ENCODE results near the gene TUBA4A. TPM values are rescaled to one million over a fixed set of nuclear protein-coding genes. Genes with fewer than 3 reads are reported as not detected.
A peak's percentile ranks its signal among the peaks of the same experiment; 100 is the strongest.

The TUBA4A gene
- total RNA-seq, 1 donor from 2014 or later, result 27.5 TPM

GRCh38 chr2:219218217-219218731 is 35.4 kb downstream of the TUBA4A start:
- no peak for DNase-seq
- Mint-ChIP-seq H3K27ac (ENCODE audit: unreplicated experiment) (peak overlapping the region; percentile 98), H3K4me3 (ENCODE audit: unreplicated experiment) (peak overlapping the region; percentile 93), H3K36me3 (ENCODE audit: unreplicated experiment) (peaks cover 5% of the 10 kb centered on the region), H3K4me1 (ENCODE audit: low read depth, unreplicated experiment) (peaks cover 11% of the 10 kb centered on the region), H3K27me3 (ENCODE audit: unreplicated experiment) (peaks cover 12% of the 10 kb centered on the region), H3K9me3 (ENCODE audit: unreplicated experiment) (peaks cover 12% of the 10 kb centered on the region)
- TF ChIP-seq CTCF (IDR thresholded peaks at IDR 0.05; ENCODE audit: partially characterized antibody, unreplicated experiment), result no peak

GRCh38 chr2:219216535-219216915 is 37.2 kb downstream of the TUBA4A start:
- H3K4me3 Mint-ChIP-seq (ENCODE audit: unreplicated experiment), result peak overlapping the region; percentile 75
- no peak for TF ChIP-seq CTCF (IDR thresholded peaks at IDR 0.05; ENCODE audit: partially characterized antibody, unreplicated experiment)
- H3K4me1 Mint-ChIP-seq (ENCODE audit: low read depth, unreplicated experiment), result peaks cover 11% of the 10 kb centered on the region
- H3K27me3 Mint-ChIP-seq (ENCODE audit: unreplicated experiment), result peaks cover 10% of the 10 kb centered on the region
- H3K9me3 Mint-ChIP-seq (ENCODE audit: unreplicated experiment), result peaks cover 15% of the 10 kb centered on the region
- peak overlapping the region; percentile 82 for H3K27ac Mint-ChIP-seq (ENCODE audit: unreplicated experiment)
- peaks cover 3% of the 10 kb centered on the region for H3K36me3 Mint-ChIP-seq (ENCODE audit: unreplicated experiment)
- no peak for DNase-seq

- Mint-ChIP-seq H3K27ac (ENCODE audit: unreplicated experiment) (no peak overlapping the region), H3K4me1 (ENCODE audit: low read depth, unreplicated experiment) (peaks cover 11% of the 10 kb centered on the region), H3K4me3 (ENCODE audit: unreplicated experiment) (no peak overlapping the region), H3K9me3 (ENCODE audit: unreplicated experiment) (peaks cover 15% of the 10 kb centered on the region), H3K27me3 (ENCODE audit: unreplicated experiment) (peaks cover 7% of the 10 kb centered on the region), H3K36me3 (ENCODE audit: unreplicated experiment) (no peaks in the 10 kb centered on the region)
- no peak for TF ChIP-seq CTCF (IDR thresholded peaks at IDR 0.05; ENCODE audit: partially characterized antibody, unreplicated experiment)
- DNase-seq, result no peak
These were observed 37.7 kb downstream of the TUBA4A start for GRCh38 chr2:219215871-219216534.

GRCh38 chr2:219214786-219215185 is 38.9 kb downstream of the TUBA4A start:
- Mint-ChIP-seq H3K4me1 (ENCODE audit: low read depth, unreplicated experiment) (peaks cover 11% of the 10 kb centered on the region), H3K27me3 (ENCODE audit: unreplicated experiment) (peaks cover 7% of the 10 kb centered on the region), H3K36me3 (ENCODE audit: unreplicated experiment) (no peaks in the 10 kb centered on the region), H3K9me3 (ENCODE audit: unreplicated experiment) (peaks cover 15% of the 10 kb centered on the region), H3K27ac (ENCODE audit: unreplicated experiment) (no peak overlapping the region), H3K4me3 (ENCODE audit: unreplicated experiment) (no peak overlapping the region)
- DNase-seq, result no peak
- no peak for TF ChIP-seq CTCF (IDR thresholded peaks at IDR 0.05; ENCODE audit: partially characterized antibody, unreplicated experiment)

GRCh38 chr2:219214141-219214540 is 39.6 kb downstream of the TUBA4A start:
- Mint-ChIP-seq H3K4me3 (ENCODE audit: unreplicated experiment) (no peak overlapping the region), H3K27me3 (ENCODE audit: unreplicated experiment) (peaks cover 7% of the 10 kb centered on the region), H3K9me3 (ENCODE audit: unreplicated experiment) (peaks cover 11% of the 10 kb centered on the region), H3K27ac (ENCODE audit: unreplicated experiment) (no peak overlapping the region), H3K4me1 (ENCODE audit: low read depth, unreplicated experiment) (peaks cover 8% of the 10 kb centered on the region), H3K36me3 (ENCODE audit: unreplicated experiment) (no peaks in the 10 kb centered on the region)
- no peak for TF ChIP-seq CTCF (IDR thresholded peaks at IDR 0.05; ENCODE audit: partially characterized antibody, unreplicated experiment)
- no peak for DNase-seq
